DND-41 (cell line): Measurements from ENCODE around the gene PSMB11.

Source experiments
- ATAC-seq: fragments of 200-7000 bp; cut with Tn5 transposase; 3 replicates; pipeline ENCODE4 v1.9.1; 2021; ENCODE audit warnings: low read depth; ENCODE audit not compliant: insufficient read depth
- DNase-seq: peaks from one replicate; pipeline ENCODE4 v3.0.0-alpha.2; 2020
- H2AFZ ChIP-seq: 2 replicates; pipeline ENCODE4 v1.6.0; 2012; ENCODE audit warnings: low read depth, low read length
- H3K27ac ChIP-seq: 2 replicates; pipeline ENCODE4 v1.5.1; 2012; ENCODE audit warnings: low read length, inconsistent platforms
- H3K27me3 ChIP-seq: fragments of 200-600 bp; sonication (generic); 2 replicates; pipeline ENCODE4 v1.6.0; 2012; ENCODE audit warnings: low read length, mild to moderate bottlenecking, inconsistent platforms; ENCODE audit not compliant: insufficient read depth, poor library complexity
- H3K36me3 ChIP-seq: 2 replicates; pipeline ENCODE4 v1.5.1; 2012; ENCODE audit warnings: low read length, inconsistent platforms; ENCODE audit not compliant: insufficient read depth
- H3K4me1 ChIP-seq: 2 replicates; pipeline ENCODE4 v1.5.1; 2012; ENCODE audit warnings: mild to moderate bottlenecking, low read length; ENCODE audit not compliant: insufficient read depth
- H3K4me2 ChIP-seq: 2 replicates; pipeline ENCODE4 v1.6.0; 2012; ENCODE audit warnings: mild to moderate bottlenecking, moderate library complexity, low read length, inconsistent platforms; ENCODE audit not compliant: insufficient read depth
- H3K4me3 ChIP-seq, 2 experiments: fragments of 200-600 bp in 1 of 2; shearing (Covaris generic) in 1 of 2; 2 replicates each; pipeline ENCODE4 v1.5.1; 2012 to 2016; ENCODE audit warnings: inconsistent platforms in 2 of 2, low read length in 2 of 2, mild to moderate bottlenecking in 2 of 2, low read depth in 1 of 2, moderate library complexity in 1 of 2
- H3K79me2 ChIP-seq: 2 replicates; pipeline ENCODE4 v1.6.0; 2012; ENCODE audit warnings: low read length, inconsistent platforms; ENCODE audit not compliant: insufficient read depth
- H3K9ac ChIP-seq: 2 replicates; pipeline ENCODE4 v1.6.0; 2012; ENCODE audit warnings: low read depth, mild to moderate bottlenecking, inconsistent platforms, low read length, moderate library complexity
- H3K9me3 ChIP-seq: 2 replicates; pipeline ENCODE4 v1.5.1; 2012; ENCODE audit warnings: low read length, moderate library complexity, mild to moderate bottlenecking, inconsistent platforms; ENCODE audit not compliant: insufficient read depth, severe bottlenecking
- H4K20me1 ChIP-seq: 2 replicates; pipeline ENCODE4 v1.6.0; 2012; ENCODE audit warnings: low read length; ENCODE audit not compliant: insufficient read depth
- EZH2 ChIP-seq: IDR thresholded peaks from 3 replicates; pipeline ENCODE4 v1.6.1; 2012; ENCODE audit warnings: borderline replicate concordance, low read depth, mild to moderate bottlenecking, moderate library complexity, low read length, inconsistent platforms; ENCODE audit not compliant: severe bottlenecking
- TF ChIP-seq, protein P1 (sequence below): IDR thresholded peaks from 2 replicates; pipeline ENCODE4 v1.5.1; 2012; ENCODE audit warnings: borderline replicate concordance, low read length, moderate library complexity, mild to moderate bottlenecking; ENCODE audit not compliant: poor library complexity, severe bottlenecking; ENCODE audit errors: extremely low read depth

PSMB11 gene

DNA sequence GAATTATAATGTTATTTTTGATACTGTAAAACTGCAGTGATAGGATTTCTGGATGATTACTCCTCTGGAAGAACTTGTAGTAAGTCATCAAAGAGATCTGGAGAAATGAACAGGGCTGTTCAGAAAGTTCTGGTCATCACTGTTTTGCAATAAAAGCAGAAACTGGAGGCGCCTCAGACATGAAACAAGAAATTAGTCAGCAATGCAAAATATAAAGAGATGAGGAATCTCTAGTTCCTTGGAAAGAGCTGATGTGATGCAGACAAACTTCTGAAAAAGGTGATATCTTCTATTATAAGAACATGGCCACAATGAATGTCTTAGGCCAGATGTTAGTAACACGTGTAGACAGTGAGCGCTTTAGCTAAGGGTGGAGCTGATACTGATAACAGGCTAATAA lies 43.4 kb downstream of the PSMB11 start:
- Histone ChIP-seq H3K36me3 (peaks cover 99% of the 10 kb centered on the region), H3K27me3 (no peaks in the 10 kb centered on the region), H4K20me1 (peaks cover 17% of the 10 kb centered on the region; the same call in 1 of the 2 replicates), H3K79me2 (peaks cover 50% of the 10 kb centered on the region), H3K27ac (no peak overlapping the region), H3K9ac (no peak overlapping the region), H3K4me1 (no peaks in the 10 kb centered on the region), H3K4me2 (no peak overlapping the region), H3K4me3 (no peak overlapping the region), H3K9me3 (no peaks in the 10 kb centered on the region), H2AFZ (no peak overlapping the region)
- no peak for ATAC-seq
- DNase-seq: no peak
- no peak for TF ChIP-seq EZH2
- TF ChIP-seq, protein P1, sequence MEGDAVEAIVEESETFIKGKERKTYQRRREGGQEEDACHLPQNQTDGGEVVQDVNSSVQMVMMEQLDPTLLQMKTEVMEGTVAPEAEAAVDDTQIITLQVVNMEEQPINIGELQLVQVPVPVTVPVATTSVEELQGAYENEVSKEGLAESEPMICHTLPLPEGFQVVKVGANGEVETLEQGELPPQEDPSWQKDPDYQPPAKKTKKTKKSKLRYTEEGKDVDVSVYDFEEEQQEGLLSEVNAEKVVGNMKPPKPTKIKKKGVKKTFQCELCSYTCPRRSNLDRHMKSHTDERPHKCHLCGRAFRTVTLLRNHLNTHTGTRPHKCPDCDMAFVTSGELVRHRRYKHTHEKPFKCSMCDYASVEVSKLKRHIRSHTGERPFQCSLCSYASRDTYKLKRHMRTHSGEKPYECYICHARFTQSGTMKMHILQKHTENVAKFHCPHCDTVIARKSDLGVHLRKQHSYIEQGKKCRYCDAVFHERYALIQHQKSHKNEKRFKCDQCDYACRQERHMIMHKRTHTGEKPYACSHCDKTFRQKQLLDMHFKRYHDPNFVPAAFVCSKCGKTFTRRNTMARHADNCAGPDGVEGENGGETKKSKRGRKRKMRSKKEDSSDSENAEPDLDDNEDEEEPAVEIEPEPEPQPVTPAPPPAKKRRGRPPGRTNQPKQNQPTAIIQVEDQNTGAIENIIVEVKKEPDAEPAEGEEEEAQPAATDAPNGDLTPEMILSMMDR: no peak

DNA sequence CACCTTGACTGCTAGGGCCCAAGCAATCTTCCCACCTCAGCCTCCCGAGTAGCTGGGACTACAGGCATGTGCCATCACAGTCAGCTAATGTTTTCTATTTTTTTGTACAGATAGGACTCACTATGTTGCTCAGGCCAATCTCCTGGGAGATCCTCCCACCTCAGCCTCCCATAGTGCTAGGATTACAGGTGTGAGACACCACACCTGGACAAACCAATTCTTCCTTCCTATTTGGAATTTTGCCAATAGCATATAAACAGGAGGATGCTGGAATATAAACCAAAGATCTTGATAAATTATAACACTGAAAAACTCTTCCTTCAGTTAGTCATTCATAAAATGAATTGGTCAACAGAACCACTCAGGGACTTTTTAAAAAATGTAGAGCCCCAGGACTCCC lies 44.6 kb downstream of the PSMB11 start:
- no peak overlapping the region for H3K4me2 ChIP-seq
- H3K36me3 ChIP-seq: peaks cover 99% of the 10 kb centered on the region
- H4K20me1 ChIP-seq: peaks cover 15% of the 10 kb centered on the region; the same call in 1 of the 2 replicates
- TF ChIP-seq, protein P1: no peak
- no peak for TF ChIP-seq EZH2
- DNase-seq (no peak), ATAC-seq (no peak)
- no peak overlapping the region for H3K27ac ChIP-seq
- no peak overlapping the region for H3K4me3 ChIP-seq
- H3K4me1 ChIP-seq: no peaks in the 10 kb centered on the region
- no peaks in the 10 kb centered on the region for H3K27me3 ChIP-seq
- H3K79me2 ChIP-seq: peaks cover 60% of the 10 kb centered on the region
- H2AFZ ChIP-seq: no peak overlapping the region
- no peak overlapping the region for H3K9ac ChIP-seq
- no peaks in the 10 kb centered on the region for H3K9me3 ChIP-seq

DNA sequence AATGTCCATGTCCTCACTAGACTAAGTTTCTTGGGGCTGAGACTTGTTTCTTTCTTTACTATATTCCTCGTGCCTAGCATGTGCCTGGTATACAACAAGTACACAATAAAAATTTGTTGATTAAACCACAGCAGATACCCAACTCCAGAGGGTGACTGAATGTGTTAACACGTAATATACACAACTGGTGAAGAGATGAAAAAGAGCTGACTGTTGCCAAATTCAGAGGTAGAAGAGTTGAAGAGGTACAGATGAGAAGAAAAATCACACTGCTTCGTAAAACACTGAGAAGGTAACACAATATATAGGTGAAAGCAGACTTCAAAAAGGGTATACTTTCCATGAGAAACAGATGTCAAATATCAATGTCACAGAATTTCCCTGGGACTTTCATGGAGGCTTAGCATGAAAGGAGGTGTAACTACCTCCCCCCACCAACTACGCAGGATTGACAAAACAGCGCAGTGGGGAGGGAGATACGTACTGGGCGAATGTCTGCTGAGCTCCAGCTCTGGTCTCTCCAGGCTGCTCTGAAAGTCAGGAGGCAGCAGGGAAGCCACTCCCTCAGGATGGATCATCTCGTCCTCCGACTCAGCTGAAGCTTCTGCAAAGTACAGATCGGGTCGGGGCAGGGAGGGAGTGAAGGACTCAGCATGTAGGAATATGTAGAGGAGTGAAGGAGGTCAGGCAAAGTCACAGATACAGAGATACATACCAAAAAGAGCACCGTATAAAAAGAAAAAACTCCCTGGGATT lies 47.7 kb downstream of the PSMB11 start:
- no peak overlapping the region for H3K27ac ChIP-seq
- peaks cover 15% of the 10 kb centered on the region for H3K4me1 ChIP-seq
- H3K36me3 ChIP-seq: peaks cover 91% of the 10 kb centered on the region

DNA sequence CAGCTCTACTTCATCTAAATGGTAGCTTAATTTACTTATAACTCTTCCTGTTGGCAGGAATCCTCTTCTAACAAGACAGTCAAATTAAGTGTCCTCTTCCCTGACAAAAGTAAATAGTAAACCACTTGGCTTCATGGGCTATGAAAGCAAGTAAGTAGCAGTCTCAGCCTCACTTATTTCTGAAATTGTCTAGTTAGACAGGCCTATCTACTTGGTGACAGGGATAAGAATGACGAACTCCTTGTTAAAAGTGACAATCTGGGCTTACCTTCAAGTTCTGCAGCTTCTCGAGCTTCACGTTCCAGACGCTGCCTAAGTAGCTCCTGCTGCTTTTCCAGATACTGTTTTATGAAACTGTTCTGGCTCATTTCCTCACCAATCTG lies 48.2 kb downstream of the PSMB11 start:
- peaks cover 87% of the 10 kb centered on the region for H3K36me3 ChIP-seq
- H3K9ac ChIP-seq: no peak overlapping the region
- H2AFZ ChIP-seq: no peak overlapping the region
- peaks cover 82% of the 10 kb centered on the region for H3K79me2 ChIP-seq
- no peak overlapping the region for H3K27ac ChIP-seq
- H4K20me1 ChIP-seq: peaks cover 36% of the 10 kb centered on the region
- H3K27me3 ChIP-seq: no peaks in the 10 kb centered on the region
- TF ChIP-seq, protein P1: no peak
- TF ChIP-seq EZH2: no peak
- ATAC-seq (no peak), DNase-seq (no peak)
- H3K4me3 ChIP-seq: no peak overlapping the region
- no peak overlapping the region for H3K4me2 ChIP-seq
- H3K4me1 ChIP-seq: peaks cover 15% of the 10 kb centered on the region
- no peaks in the 10 kb centered on the region for H3K9me3 ChIP-seq

More for the DNA sequence above, 47.7 kb downstream of the PSMB11 start:
- peaks cover 36% of the 10 kb centered on the region for H4K20me1 ChIP-seq
- no peaks in the 10 kb centered on the region for H3K9me3 ChIP-seq
- H3K79me2 ChIP-seq: peaks cover 85% of the 10 kb centered on the region
- no peak overlapping the region for H3K4me3 ChIP-seq
- H3K4me2 ChIP-seq: no peak overlapping the region
- H2AFZ ChIP-seq: no peak overlapping the region
- no peak for TF ChIP-seq EZH2
- no peak overlapping the region for H3K9ac ChIP-seq
- no peak for ATAC-seq
- no peak for DNase-seq
- H3K27me3 ChIP-seq: no peaks in the 10 kb centered on the region
